Measurements from ENCODE around the gene ZBTB46. TPM values are rescaled to one million over a fixed set of nuclear protein-coding genes. Genes with fewer than 3 reads are reported as not detected.
"Not testable (repeated sequence)": the region's sequence is repeated elsewhere in the genome, so short reads cannot be mapped to it uniquely, and the experiment has no call there.

The ZBTB46 gene
- total RNA-seq, 1 experiment from 2014 or later = 13.5 TPM

DNA sequence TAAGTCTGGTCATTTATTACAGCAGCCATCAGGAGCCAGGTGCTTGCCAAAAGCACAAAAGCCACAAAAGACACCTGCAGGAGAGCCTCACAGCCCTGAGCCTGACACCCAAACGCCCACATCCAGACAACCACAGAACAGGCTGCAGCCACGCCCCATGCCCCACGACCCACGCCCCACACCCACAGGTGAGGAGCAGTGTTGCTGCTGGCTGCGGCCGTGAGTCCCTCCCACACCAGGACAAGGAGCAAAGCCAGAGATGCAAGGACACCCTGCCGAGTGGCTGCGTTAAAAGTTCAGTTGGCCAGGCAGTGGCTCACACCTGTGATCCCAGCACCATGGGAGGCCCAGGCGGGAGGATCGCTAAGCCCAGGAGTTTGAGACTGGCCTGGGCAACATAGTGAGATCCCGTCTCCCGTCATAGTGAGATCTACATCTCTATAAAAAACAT lies 48.5 kb downstream of the ZBTB46 start:
- DNase-seq = no peak

DNA sequence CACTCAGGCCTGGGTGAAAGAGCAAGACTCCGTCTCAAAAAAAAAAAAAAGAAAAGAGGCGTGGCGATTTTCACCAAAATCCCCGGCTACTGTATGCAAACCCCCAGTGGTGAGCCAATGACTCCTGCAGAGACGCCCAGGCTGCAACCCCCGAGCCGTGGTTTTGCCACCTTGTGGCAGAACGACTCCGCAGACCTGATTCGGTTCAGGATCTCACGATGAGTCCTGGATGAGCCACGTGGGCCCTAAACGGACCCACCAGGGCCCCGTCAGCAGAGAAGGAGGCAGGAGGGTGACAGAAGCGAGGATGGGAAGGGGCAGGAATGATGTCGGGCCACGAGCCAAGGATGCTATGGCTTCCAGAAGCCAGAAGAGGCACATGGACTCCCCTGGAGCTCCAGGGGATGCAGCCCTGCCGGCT lies 49.0 kb downstream of the ZBTB46 start:
- Histone ChIP-seq H3K36me3 (replicated peaks; ENCODE audit: control insufficient read depth, insufficient read depth, low read length) (no peaks in the 10 kb centered on the region), H3K4me3 (ENCODE audit: insufficient read depth, low read depth, low read length) (no peak overlapping the region), H3K27me3 (ENCODE audit: control insufficient read depth, insufficient read depth, low read length) (no peaks in the 10 kb centered on the region)
- DNase-seq = peak; percentile 63

More for the DNA sequence above, 48.5 kb downstream of the ZBTB46 start:
- H3K27me3 ChIP-seq (ENCODE audit: control insufficient read depth, insufficient read depth, low read length) = no peaks in the 10 kb centered on the region
- no peaks in the 10 kb centered on the region for H3K36me3 ChIP-seq (replicated peaks; ENCODE audit: control insufficient read depth, insufficient read depth, low read length)
- no peak overlapping the region for H3K4me3 ChIP-seq (ENCODE audit: insufficient read depth, low read depth, low read length)

DNA sequence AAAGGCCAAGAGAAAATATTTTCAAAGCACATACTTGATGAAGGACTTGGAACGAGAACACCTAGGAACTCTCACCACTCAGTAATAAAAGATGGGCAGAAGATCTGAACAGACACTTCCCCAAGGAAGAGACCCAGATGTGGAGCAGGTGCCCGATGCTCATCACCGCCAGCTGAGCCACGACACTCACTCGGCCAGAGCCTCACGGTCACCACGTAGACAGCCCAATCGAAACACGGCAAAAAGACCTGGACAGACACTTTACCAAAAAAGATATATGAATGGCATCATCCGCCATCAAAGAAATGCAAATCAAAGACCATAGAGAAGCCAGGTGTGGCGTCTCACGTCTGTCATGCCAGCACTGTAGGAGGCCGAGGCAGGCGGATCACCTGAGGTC lies 49.9 kb downstream of the ZBTB46 start:
- no peaks in the 10 kb centered on the region for H3K36me3 ChIP-seq (replicated peaks; ENCODE audit: control insufficient read depth, insufficient read depth, low read length)
- DNase-seq = no peak
- H3K27me3 ChIP-seq (ENCODE audit: control insufficient read depth, insufficient read depth, low read length) = no peaks in the 10 kb centered on the region
- no peak overlapping the region for H3K4me3 ChIP-seq (ENCODE audit: insufficient read depth, low read depth, low read length)

DNA sequence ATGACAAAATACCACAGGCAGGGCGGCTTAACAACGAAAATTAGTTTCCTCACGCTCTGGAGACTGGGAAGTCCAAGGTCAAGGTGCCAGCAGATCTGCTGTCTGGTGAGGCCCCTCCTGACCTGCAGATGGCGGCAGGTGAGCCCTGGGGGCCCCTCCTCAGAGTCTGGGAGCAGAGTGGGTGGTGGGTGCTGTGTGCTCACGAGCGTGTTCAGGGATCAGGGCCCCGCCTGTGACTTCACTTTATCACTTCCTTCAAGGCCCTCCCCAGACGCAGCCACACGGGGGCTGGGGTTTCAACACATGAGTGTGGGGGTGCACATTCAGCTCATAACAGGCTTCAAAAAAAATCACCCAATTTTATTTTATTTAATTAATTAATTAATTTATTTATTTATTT lies 52.2 kb downstream of the ZBTB46 start:
- no peaks in the 10 kb centered on the region for H3K27me3 ChIP-seq (ENCODE audit: control insufficient read depth, insufficient read depth, low read length)
- no peaks in the 10 kb centered on the region for H3K36me3 ChIP-seq (replicated peaks; ENCODE audit: control insufficient read depth, insufficient read depth, low read length)
- no peak overlapping the region for H3K4me3 ChIP-seq (ENCODE audit: insufficient read depth, low read depth, low read length)
- peak; percentile 58 for DNase-seq

DNA sequence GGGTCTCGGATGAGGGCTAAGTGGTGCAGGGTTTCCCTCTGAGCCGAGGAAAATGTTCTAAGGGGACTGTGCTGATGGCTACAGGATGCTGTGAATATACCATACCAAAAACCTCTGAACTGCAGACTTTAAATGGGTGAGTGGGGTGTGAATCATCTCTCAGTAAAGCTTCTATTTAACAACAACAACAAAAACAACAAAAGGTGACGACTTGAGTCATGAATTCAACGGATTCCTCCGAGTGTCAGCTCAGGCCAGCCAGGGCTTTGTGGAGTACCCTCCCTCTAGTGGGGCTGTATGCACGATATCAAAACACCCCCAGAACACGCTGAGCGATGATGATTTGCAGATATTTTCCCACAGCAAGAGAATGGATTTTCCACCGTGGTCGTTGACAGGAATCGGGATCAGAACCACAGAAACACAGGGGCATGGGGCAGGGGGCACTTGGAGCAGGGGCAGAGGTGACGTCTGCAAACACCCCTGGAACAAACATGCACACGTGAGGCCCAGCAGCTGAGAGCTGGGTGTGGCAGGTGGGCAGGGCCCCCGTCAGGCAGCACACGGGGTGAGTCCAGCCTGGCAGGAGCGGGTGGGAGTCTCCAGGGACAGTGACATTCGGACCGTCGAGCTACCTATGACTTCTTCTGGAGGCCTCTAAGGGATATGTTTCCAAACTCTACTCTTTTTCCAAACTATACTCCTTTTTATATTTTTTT lies 52.9 kb downstream of the ZBTB46 start:
- DNase-seq = peak; percentile 26
- no peaks in the 10 kb centered on the region for H3K27me3 ChIP-seq (ENCODE audit: control insufficient read depth, insufficient read depth, low read length)
- H3K36me3 ChIP-seq (replicated peaks; ENCODE audit: control insufficient read depth, insufficient read depth, low read length) = no peaks in the 10 kb centered on the region; the same call in 1 of the 2 replicates
- no peak overlapping the region for H3K4me3 ChIP-seq (ENCODE audit: insufficient read depth, low read depth, low read length)

DNA sequence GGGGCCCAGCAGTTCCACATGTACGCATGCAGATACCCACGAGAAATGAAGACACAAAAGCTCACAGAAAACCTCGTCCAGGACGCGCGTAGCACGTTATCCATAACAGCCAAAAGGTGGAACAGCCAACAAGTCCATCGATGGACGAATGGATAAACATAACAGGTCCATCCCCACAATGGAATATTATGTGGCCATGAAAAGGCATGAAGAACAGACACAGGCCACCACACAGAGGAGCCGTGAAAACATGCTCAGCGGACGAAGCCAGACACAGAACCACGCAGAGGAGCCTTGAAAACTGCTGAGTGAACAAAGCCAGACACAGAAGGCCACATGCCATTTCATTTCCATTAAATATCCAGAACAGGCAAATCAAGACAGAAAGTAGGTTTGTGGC lies 53.5 kb downstream of the ZBTB46 start:
- H3K36me3 ChIP-seq (replicated peaks; ENCODE audit: control insufficient read depth, insufficient read depth, low read length) = no peaks in the 10 kb centered on the region; the same call in 1 of the 2 replicates
- DNase-seq = no peak
- no peaks in the 10 kb centered on the region for H3K27me3 ChIP-seq (ENCODE audit: control insufficient read depth, insufficient read depth, low read length)
- no peak overlapping the region for H3K4me3 ChIP-seq (ENCODE audit: insufficient read depth, low read depth, low read length)

DNA sequence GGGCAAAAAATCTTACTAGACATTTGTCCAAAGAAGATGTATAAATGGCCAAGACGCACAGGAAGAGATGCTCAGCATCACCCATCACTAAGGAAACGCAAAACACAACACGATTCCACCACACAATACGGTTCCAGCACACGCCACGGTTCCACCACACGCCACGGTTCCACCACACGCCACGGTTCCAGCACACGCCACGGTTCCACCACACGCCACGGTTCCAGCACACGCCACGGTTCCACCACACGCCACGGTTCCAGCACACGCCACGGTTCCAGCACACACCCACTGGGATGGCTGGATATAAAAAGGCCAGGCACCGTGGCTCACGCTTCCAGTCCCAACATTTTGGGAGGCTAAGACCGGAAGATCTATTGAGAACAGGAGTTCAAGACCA lies 54.2 kb downstream of the ZBTB46 start:
- not testable (repeated sequence) for DNase-seq; H3K36me3 ChIP-seq (replicated peaks; ENCODE audit: control insufficient read depth, insufficient read depth, low read length); H3K27me3 ChIP-seq (ENCODE audit: control insufficient read depth, insufficient read depth, low read length); H3K4me3 ChIP-seq (ENCODE audit: insufficient read depth, low read depth, low read length)

DNA sequence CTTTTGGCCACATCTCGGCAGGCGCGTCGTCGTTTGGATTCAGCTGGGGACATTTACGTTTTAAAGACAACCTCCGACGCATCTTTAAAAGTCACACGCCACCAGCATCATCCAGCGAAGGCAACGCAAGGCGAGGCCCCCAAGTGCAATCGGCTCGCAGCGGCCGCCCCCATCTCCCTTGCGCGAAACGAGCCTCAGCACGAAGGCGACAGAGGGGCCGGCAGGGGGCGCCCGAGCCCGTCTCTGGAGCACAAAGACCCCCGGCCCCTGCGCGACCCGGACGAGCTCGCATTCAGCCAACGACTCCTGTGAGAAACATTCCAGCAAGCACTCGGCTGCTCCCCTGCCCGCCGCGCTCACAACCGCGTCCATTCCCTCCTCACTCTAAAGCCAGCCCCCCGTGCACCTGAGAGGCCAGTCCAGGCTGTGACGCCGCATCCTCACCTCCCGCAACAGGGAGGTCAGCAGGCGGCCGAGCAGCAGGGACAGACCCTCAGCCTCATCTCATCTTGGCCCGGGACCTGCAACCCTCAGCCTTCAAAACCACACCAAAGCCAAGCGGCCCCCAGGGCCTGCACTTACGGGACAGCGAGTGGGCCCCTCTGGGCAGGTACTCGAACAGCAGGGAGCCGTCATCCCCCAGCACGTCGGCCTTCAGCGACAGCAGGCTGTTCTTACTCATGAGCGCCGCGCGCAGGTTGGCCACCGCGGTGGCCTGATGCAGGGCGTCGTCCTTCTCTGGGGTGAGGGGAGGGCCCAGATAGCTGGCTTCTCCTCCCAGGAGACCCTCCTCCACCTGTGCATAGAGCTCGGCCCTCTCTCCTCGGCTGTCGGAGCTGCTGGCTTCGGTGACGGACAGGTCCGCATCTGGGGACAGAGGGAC lies 55.7 kb downstream of the ZBTB46 start:
- Histone ChIP-seq H3K27me3 (ENCODE audit: control insufficient read depth, insufficient read depth, low read length) (no peaks in the 10 kb centered on the region), H3K36me3 (replicated peaks; ENCODE audit: control insufficient read depth, insufficient read depth, low read length) (no peaks in the 10 kb centered on the region; the same call in 1 of the 2 replicates), H3K4me3 (ENCODE audit: insufficient read depth, low read depth, low read length) (peak overlapping the region; percentile 33)
- DNase-seq = peak; percentile 99

DNA sequence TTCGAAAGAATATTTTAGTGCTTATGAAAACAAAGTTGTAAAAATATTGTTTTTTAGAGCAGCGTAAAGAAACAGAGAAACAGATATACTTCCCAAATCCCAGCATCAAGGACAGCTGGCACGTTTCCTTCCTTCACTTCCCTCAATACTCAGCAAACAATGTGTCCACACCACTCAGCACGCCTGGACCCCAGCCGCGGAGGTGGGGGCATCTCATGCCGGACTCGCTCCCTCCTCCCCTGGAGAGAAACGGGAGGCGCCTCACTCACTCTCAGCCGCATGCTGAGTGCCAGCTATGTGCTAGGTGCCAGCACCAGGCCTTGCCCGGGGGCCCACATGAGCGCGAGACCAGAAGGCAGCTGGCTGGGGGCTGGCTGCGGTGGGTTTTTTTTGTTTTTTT lies 56.8 kb downstream of the ZBTB46 start:
- H3K36me3 ChIP-seq (replicated peaks; ENCODE audit: control insufficient read depth, insufficient read depth, low read length) = no peaks in the 10 kb centered on the region; the same call in 1 of the 2 replicates
- no peaks in the 10 kb centered on the region for H3K27me3 ChIP-seq (ENCODE audit: control insufficient read depth, insufficient read depth, low read length)
- no peak overlapping the region for H3K4me3 ChIP-seq (ENCODE audit: insufficient read depth, low read depth, low read length)
- peak; percentile 68 for DNase-seq

DNA sequence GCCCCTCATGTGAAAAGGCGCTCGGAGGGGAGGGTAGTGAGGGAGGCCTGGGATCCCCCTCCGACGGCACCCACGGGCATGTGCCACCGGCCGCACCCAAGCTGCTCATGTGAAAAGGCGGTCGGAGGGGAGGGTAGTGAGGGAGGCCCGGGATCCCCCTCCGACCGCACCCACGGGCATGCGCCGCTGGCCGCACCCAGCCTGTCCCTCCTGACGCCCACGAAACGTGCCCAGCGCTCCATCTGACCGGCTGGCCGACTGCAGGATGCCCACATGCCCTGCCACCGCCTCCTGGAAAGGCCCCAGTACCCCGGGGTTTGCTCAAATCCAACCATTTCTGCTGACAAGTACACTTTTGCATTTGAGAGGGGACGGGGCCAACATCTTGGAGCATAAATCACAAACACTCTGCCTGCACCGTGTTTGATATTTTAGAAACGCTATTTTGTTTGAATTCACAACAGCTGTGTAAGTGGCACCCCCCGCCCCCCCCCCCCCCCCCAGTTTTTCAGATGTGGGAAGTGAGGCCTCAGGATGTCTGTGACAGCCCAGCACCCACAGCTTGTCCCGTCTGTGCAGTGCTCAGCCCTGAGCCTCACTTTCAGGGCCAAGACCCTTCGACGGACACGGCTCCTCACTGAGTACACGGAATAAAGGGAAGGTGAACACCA lies 57.4 kb downstream of the ZBTB46 start:
- peak; percentile 55 for DNase-seq
- H3K27me3 ChIP-seq (ENCODE audit: control insufficient read depth, insufficient read depth, low read length) = no peaks in the 10 kb centered on the region
- H3K4me3 ChIP-seq (ENCODE audit: insufficient read depth, low read depth, low read length) = no peak overlapping the region
- H3K36me3 ChIP-seq (replicated peaks; ENCODE audit: control insufficient read depth, insufficient read depth, low read length) = no peaks in the 10 kb centered on the region; the same call in 1 of the 2 replicates

DNA sequence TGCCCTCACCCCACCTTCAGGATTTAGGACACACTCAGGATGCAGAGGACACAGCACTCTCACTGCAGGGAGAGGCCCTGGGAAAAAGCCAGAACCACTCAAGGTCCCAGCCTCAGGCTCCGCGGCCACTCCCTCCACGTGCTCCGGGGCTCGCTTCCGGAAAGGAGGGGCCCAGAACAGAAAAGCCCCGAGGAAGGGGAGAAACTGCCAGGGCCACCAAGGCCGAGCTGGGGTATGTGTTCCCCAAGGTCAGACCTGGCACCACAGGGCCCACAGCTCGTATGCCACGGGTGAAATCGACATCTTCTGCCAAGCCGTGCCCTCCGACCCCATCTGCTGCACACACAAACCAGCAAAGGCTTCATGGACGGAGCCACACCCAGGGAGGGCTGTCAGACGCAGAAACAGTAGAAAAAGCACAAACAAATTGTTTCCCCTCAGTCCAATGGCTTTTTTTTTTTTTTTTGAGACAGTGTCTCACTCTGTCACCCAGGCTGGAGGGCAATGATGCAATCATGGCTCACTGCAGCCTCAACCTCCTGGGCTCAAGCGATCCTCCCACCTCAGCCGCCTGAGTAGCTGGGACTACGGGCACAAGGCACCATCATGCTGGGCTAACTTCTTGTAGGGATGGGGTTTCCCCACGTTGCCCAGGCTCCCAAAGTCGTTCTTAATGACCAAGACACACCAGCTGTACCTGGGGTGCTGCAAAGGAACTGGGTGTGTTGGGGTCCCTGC lies 58.1 kb downstream of the ZBTB46 start:
- Histone ChIP-seq H3K36me3 (replicated peaks; ENCODE audit: control insufficient read depth, insufficient read depth, low read length) (no peaks in the 10 kb centered on the region; the same call in 1 of the 2 replicates), H3K27me3 (ENCODE audit: control insufficient read depth, insufficient read depth, low read length) (no peaks in the 10 kb centered on the region), H3K4me3 (ENCODE audit: insufficient read depth, low read depth, low read length) (no peak overlapping the region)
- DNase-seq = peak; percentile 60

DNA sequence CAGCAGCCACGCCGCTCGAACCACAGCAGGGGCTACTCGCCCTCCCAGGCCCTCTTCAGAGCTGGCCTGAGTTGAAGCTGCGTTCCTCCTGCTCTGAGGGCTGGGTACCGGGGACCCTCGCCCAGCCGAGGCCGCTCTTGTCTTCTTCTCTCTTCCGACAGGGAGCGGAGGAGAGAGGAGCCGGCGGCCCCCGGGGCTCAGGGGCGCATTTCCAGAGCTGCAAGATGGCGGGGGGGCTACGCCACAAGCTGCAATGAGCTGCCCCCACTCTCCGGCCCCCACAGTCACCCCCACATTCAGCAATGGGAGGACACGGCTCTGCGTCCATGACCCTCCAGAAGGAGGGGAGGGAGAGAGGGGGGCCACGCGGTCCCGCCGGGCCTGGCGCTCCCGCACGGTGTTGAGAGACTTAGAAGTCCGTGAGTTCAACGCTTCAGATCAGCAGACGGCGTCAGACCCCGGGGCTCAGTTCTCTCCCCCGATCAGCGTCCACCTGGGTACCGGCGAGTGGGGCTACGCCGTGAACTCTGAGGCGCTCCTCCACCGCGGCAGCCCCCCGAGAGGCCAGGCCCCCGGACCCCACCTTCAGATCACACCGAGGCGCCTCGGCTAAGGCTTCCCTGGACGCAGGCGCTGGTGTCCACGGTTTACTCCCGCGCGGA lies 59.9 kb downstream of the ZBTB46 start:
- Histone ChIP-seq H3K27me3 (ENCODE audit: control insufficient read depth, insufficient read depth, low read length) (no peaks in the 10 kb centered on the region), H3K36me3 (replicated peaks; ENCODE audit: control insufficient read depth, insufficient read depth, low read length) (no peaks in the 10 kb centered on the region; the same call in none of the 2 replicates), H3K4me3 (ENCODE audit: insufficient read depth, low read depth, low read length) (no peak overlapping the region)
- DNase-seq = peak; percentile 59

DNA sequence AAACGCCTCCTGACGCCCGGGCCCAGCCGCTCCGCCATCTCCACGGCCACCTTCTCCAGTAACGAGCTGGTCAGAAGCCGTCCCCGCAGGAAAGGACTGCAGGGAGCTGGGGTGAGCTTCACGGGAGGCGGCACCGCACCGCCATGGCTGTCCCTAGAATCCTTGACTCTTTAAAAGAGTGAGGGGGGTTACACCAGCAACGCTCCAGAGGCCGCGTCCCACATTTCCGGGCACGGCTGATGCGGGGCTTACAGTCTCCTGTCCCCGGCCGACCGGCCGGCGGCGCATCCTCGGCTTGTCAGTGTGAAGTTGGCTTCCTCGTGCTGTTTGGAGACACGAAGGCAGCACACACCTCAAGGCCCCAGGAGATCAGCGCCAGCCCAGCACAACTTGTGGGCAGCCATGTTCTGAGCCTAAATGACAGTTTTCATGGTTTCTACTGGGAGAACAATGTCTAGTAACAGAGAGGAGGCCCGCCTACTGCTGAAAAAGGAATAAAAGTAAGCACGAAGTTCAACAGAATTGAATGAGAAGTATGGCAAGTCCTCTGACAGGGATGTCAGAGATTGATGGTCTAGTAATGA lies 61.1 kb downstream of the ZBTB46 start:
- DNase-seq = peak; percentile 52
- no peaks in the 10 kb centered on the region; the same call in none of the 2 replicates for H3K36me3 ChIP-seq (replicated peaks; ENCODE audit: control insufficient read depth, insufficient read depth, low read length)
- no peaks in the 10 kb centered on the region for H3K27me3 ChIP-seq (ENCODE audit: control insufficient read depth, insufficient read depth, low read length)
- H3K4me3 ChIP-seq (ENCODE audit: insufficient read depth, low read depth, low read length) = no peak overlapping the region
